OCI-LY1 (cell line): ENCODE results near the gene ANKRD34A.
A peak's percentile ranks its signal among the peaks of the same experiment; 100 is the strongest.
"Not testable (repeated sequence)": the region's sequence is repeated elsewhere in the genome, so short reads cannot be mapped to it uniquely, and the experiment has no call there.

Source experiments
- H2AFZ ChIP-seq: fragments of 200-600 bp; sonication (generic), shearing (Covaris generic); 2 replicates; pipeline ENCODE4 v1.6.0; 2014; ENCODE audit warnings: antibody characterized with exemption, mild to moderate bottlenecking, low read length
- H3F3A ChIP-seq: fragments of 200-600 bp; sonication (generic), shearing (Covaris generic); 2 replicates; pipeline ENCODE4 v1.6.0; 2014; ENCODE audit warnings: mild to moderate bottlenecking, antibody characterized with exemption, low read length, moderate library complexity; ENCODE audit not compliant: insufficient read depth
- H3K27ac ChIP-seq: fragments of 200-600 bp; sonication (generic); 2 replicates; pipeline ENCODE4 v1.5.1; 2014; ENCODE audit warnings: low read length, mixed run types, mild to moderate bottlenecking, low read depth; ENCODE audit not compliant: poor library complexity, severe bottlenecking
- H3K27me3 ChIP-seq: fragments of 200-600 bp; sonication (generic); 2 replicates; pipeline ENCODE4 v1.6.0; 2014; ENCODE audit warnings: antibody characterized with exemption, mild to moderate bottlenecking, low read length, moderate library complexity; ENCODE audit not compliant: insufficient read depth
- H3K36me3 ChIP-seq: fragments of 200-600 bp; sonication (generic); 2 replicates; pipeline ENCODE4 v1.6.1; 2014; ENCODE audit warnings: mild to moderate bottlenecking, antibody characterized with exemption, low read length, moderate library complexity, mixed read lengths; ENCODE audit not compliant: insufficient read depth
- H3K4me1 ChIP-seq: fragments of 200-600 bp; sonication (generic); 2 replicates; pipeline ENCODE4 v1.5.1; 2014; ENCODE audit warnings: mild to moderate bottlenecking, low read length, moderate library complexity; ENCODE audit not compliant: insufficient read depth, severe bottlenecking
- H3K4me2 ChIP-seq: fragments of 200-600 bp; sonication (generic), shearing (Covaris generic); 2 replicates; pipeline ENCODE4 v1.6.1; 2014; ENCODE audit warnings: low read length
- H3K4me3 ChIP-seq: fragments of 200-600 bp; sonication (generic); 2 replicates; pipeline ENCODE4 v1.5.1; 2014; ENCODE audit warnings: low read length, low read depth, mild to moderate bottlenecking, mixed read lengths; ENCODE audit not compliant: poor library complexity, severe bottlenecking
- H3K79me2 ChIP-seq: fragments of 200-600 bp; shearing (Covaris generic); 2 replicates; pipeline ENCODE4 v1.6.1; 2016; ENCODE audit warnings: mixed run types, low read length, mixed read lengths; ENCODE audit not compliant: insufficient read depth
- H3K9ac ChIP-seq: fragments of 200-600 bp; sonication (generic), shearing (Covaris generic); 2 replicates; pipeline ENCODE4 v1.6.1; 2014; ENCODE audit warnings: mild to moderate bottlenecking, low read length, mixed read lengths
- H3K9me2 ChIP-seq: fragments of 200-600 bp; sonication (generic), shearing (Covaris generic); 2 replicates; pipeline ENCODE4 v1.6.1; 2014; ENCODE audit warnings: low read depth, mild to moderate bottlenecking, low read length, mixed read lengths
- H3K9me3 ChIP-seq: fragments of 200-600 bp; shearing (Covaris generic); 2 replicates; pipeline ENCODE4 v1.6.1; 2014; ENCODE audit warnings: low read length, mixed read lengths
- H4K20me1 ChIP-seq: fragments of 200-600 bp; sonication (generic), shearing (Covaris generic); 2 replicates; pipeline ENCODE4 v1.6.0; 2016; ENCODE audit warnings: mild to moderate bottlenecking, low read length; ENCODE audit not compliant: insufficient read depth
- EZH2 ChIP-seq: fragments of 200-600 bp; sonication (generic), shearing (Covaris generic); IDR thresholded peaks from 2 replicates; pipeline ENCODE4 v1.8.0; 2017; ENCODE audit warnings: borderline replicate concordance, mixed run types, mild to moderate bottlenecking, antibody characterized with exemption, low read length, moderate library complexity, mixed read lengths
- TF ChIP-seq, protein P1 (sequence below): fragments of 200-600 bp; sonication (generic), shearing (Covaris generic); IDR thresholded peaks from 2 replicates; pipeline ENCODE4 v1.5.1; 2017; ENCODE audit warnings: mild to moderate bottlenecking, antibody characterized with exemption, low read length, moderate library complexity, mixed read lengths

Gene ANKRD34A

DNA sequence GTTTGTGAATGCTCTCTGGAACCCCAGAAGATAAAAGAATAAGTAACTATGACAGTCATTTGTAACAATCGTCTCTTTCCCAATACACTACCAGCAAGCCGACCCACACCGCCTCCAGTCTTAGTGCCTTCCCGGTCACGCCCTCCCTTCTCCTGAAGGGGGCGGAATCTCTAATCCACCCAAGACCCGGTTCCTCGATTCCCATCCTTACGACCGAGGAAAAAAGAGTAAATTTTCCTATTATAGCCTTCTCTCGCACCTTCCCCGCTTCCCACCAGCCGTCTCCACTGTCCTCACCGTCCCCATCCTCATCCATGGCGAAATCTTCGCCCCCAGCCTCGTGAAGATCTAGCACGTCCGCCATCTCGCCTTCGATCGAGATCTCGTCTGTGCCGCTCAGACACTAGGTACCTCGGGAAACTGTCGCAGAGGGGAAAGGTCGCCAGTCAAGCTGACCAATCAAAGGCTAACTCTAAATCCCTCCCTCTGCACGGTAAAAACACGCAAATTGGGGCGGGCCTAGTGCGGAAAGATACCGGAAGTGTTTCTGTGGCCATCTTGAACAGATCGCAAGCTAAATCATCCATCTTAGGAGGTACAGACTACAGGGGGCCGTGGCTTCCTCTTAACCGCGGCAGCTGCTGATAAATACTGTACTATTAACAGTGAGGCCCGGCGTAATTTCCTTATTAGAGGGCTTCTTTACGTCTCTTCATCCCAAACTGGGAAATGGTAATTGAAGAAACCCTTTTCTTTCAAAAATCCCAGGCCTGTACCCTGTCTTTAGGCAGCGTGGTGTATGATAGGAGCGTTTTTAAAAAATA is 37.1 kb downstream of the ANKRD34A start, which contains the start of gene RBM8A:
TSS of gene RBM8A (minus strand) at position 422 of the 824 bp plus-strand sequence. CDS start at position 364, 58 bp downstream.
- TF ChIP-seq, protein P1, sequence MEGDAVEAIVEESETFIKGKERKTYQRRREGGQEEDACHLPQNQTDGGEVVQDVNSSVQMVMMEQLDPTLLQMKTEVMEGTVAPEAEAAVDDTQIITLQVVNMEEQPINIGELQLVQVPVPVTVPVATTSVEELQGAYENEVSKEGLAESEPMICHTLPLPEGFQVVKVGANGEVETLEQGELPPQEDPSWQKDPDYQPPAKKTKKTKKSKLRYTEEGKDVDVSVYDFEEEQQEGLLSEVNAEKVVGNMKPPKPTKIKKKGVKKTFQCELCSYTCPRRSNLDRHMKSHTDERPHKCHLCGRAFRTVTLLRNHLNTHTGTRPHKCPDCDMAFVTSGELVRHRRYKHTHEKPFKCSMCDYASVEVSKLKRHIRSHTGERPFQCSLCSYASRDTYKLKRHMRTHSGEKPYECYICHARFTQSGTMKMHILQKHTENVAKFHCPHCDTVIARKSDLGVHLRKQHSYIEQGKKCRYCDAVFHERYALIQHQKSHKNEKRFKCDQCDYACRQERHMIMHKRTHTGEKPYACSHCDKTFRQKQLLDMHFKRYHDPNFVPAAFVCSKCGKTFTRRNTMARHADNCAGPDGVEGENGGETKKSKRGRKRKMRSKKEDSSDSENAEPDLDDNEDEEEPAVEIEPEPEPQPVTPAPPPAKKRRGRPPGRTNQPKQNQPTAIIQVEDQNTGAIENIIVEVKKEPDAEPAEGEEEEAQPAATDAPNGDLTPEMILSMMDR: peak; percentile 68
- no peak for TF ChIP-seq EZH2
- H3K4me1 ChIP-seq: peaks cover 27% of the 10 kb centered on the region
- no peaks in the 10 kb centered on the region for H3K9me2 ChIP-seq
- no peaks in the 10 kb centered on the region for H3K9me3 ChIP-seq
- H4K20me1 ChIP-seq: no peaks in the 10 kb centered on the region
- peak within 1 kb of the TSS; percentile 87 for H3K4me2 ChIP-seq
- no peaks in the 10 kb centered on the region for H3K27me3 ChIP-seq
- H3K27ac ChIP-seq: peak within 1 kb of the TSS; percentile 96
- H2AFZ ChIP-seq: no peak within 1 kb of the TSS
- peaks cover 4% of the 10 kb centered on the region; the same call in 1 of the 2 replicates for H3F3A ChIP-seq
- peak within 1 kb of the TSS; percentile 85 for H3K4me3 ChIP-seq
- peak within 1 kb of the TSS; percentile 98 for H3K9ac ChIP-seq
- peaks cover 9% of the 10 kb centered on the region for H3K79me2 ChIP-seq
- peaks cover 25% of the 10 kb centered on the region for H3K36me3 ChIP-seq

DNA sequence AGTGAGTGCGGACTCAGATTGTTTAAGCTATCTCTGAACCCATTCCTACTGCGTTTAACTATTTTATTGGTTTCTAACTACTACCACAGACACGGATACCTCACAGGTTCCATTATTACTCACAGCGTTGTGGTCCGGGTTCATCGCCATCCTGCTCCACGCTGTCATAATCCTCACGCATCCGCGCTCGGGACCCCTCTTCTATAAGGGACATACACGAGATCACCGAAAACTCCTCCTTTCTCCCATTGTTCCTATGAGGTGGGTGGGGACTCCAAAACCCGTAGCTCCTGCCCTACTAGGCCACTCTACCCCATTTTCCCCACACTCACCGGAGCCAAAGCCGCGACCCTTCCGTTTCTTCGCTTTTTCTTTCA is 37.7 kb downstream of the ANKRD34A start:
- Histone ChIP-seq H3K9ac (peak overlapping the region; percentile 98), H3F3A (peaks cover 4% of the 10 kb centered on the region; the same call in 1 of the 2 replicates), H2AFZ (no peak overlapping the region), H3K36me3 (peaks cover 25% of the 10 kb centered on the region), H3K79me2 (peaks cover 9% of the 10 kb centered on the region), H4K20me1 (no peaks in the 10 kb centered on the region), H3K9me3 (no peaks in the 10 kb centered on the region), H3K27ac (peak overlapping the region; percentile 96), H3K4me3 (peak overlapping the region; percentile 85), H3K9me2 (no peaks in the 10 kb centered on the region), H3K4me2 (peak overlapping the region; percentile 87), H3K27me3 (no peaks in the 10 kb centered on the region), H3K4me1 (peaks cover 22% of the 10 kb centered on the region)
- no peak for TF ChIP-seq EZH2
- TF ChIP-seq, protein P1: no peak

- Histone ChIP-seq H3K9me3 (no peaks in the 10 kb centered on the region), H3K9me2 (no peaks in the 10 kb centered on the region), H2AFZ (no peak overlapping the region), H3K36me3 (peaks cover 25% of the 10 kb centered on the region), H3K4me2 (no peak overlapping the region), H3K27ac (no peak overlapping the region), H3K4me3 (no peak overlapping the region), H3K9ac (no peak overlapping the region), H4K20me1 (no peaks in the 10 kb centered on the region), H3K79me2 (peaks cover 9% of the 10 kb centered on the region), H3K4me1 (peaks cover 31% of the 10 kb centered on the region), H3F3A (peaks cover 9% of the 10 kb centered on the region; the same call in 1 of the 2 replicates), H3K27me3 (no peaks in the 10 kb centered on the region)
- TF ChIP-seq EZH2: no peak
- TF ChIP-seq, protein P1: no peak
Measured at GRCh38 chr1:145922266-145922665, 42.1 kb downstream of the ANKRD34A start.

- not testable (repeated sequence) for H2AFZ ChIP-seq, H3K79me2 ChIP-seq, H3K27ac ChIP-seq, H3K9me2 ChIP-seq, H3K9me3 ChIP-seq, H3K9ac ChIP-seq, H3F3A ChIP-seq, H3K27me3 ChIP-seq, H3K4me3 ChIP-seq, H4K20me1 ChIP-seq
- Histone ChIP-seq H3K4me2 (peak overlapping the region; percentile 96; the same call in 1 of the 2 replicates), H3K36me3 (peaks cover 26% of the 10 kb centered on the region; the same call in 1 of the 2 replicates), H3K4me1 (peaks cover 22% of the 10 kb centered on the region)
Measured at GRCh38 chr1:145920297-145920696, 44.1 kb downstream of the ANKRD34A start.
